ENCODE measurements around the gene SLC25A47.

DNA sequence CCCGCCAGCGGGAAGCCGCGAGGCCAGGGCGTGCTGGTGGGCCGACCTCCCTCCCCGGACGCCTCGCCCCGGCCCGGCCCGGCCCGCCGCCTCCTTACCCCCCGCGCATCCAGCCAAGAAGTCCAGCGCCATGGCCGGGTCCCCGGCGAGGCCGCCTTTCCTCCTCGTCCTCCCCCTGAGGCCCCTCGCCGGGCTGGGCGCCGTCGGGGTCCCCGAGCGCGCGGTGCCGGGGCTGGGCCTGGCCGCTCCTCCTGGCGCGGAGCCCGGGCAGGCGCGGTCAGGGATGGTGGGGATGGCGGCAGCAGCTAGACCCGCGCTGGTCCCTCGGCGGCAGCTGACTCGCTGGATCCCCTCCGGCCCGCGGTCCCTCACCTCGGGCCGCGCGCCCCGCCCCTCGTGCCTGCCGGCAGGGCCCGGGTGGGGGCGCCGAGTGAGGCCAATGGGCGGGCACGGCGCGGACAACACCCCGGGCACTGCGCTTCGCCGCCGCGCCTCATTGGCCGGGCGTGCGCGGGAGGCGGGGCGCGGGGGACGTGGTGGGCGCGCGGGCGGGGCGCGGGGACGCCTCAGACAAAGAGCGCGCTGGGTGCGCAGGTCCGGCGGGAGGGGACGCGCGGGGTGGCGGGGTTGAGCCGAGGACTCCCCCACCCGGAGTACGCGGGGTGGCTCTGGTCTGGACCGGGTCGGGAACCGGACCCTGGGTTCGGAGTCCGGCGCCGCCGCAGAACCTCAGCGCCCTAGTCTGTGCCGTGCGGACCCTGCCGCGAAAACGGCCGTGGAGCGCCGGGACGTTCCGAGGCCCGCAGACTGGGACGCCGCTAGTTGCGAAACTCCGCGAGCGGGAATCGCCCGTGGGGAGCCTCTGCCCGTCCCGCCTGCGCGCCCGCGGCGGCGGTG, 16.8 kb upstream of the SLC25A47 start, which contains the start of gene SLC25A29:
- TF ChIP-seq EZH2phosphoT487 (IDR thresholded peaks at IDR 0.05; ENCODE audit: borderline replicate concordance, low read length): no peak
- TF ChIP-seq, protein P1, sequence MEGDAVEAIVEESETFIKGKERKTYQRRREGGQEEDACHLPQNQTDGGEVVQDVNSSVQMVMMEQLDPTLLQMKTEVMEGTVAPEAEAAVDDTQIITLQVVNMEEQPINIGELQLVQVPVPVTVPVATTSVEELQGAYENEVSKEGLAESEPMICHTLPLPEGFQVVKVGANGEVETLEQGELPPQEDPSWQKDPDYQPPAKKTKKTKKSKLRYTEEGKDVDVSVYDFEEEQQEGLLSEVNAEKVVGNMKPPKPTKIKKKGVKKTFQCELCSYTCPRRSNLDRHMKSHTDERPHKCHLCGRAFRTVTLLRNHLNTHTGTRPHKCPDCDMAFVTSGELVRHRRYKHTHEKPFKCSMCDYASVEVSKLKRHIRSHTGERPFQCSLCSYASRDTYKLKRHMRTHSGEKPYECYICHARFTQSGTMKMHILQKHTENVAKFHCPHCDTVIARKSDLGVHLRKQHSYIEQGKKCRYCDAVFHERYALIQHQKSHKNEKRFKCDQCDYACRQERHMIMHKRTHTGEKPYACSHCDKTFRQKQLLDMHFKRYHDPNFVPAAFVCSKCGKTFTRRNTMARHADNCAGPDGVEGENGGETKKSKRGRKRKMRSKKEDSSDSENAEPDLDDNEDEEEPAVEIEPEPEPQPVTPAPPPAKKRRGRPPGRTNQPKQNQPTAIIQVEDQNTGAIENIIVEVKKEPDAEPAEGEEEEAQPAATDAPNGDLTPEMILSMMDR (IDR thresholded peaks at IDR 0.05; ENCODE audit: low read depth, low read length, poor library complexity, severe bottlenecking): no peak
